Hepatocyte (in vitro differentiated cells): Measurements from ENCODE around the gene CABYR.

ENCODE experiments used
- CTCF ChIP-seq: fragments of 200-600 bp; sonication (generic); IDR thresholded peaks from 2 replicates; pipeline ENCODE4 v1.5.1; 2016; ENCODE audit warnings: antibody characterized with exemption, mild to moderate bottlenecking; ENCODE audit not compliant: poor library complexity
- EZH2 ChIP-seq: fragments of 200-600 bp; sonication (generic); IDR thresholded peaks from 2 replicates; pipeline ENCODE4 v1.6.1; 2016; ENCODE audit warnings: antibody characterized with exemption, mild to moderate bottlenecking, borderline replicate concordance
- EZH2phosphoT487 ChIP-seq: fragments of 200-600 bp; sonication (generic); IDR thresholded peaks from one replicate; pipeline ENCODE4 v1.6.1; 2018; ENCODE audit warnings: antibody characterized with exemption, mild to moderate bottlenecking, low read depth, moderate library complexity; ENCODE audit not compliant: unreplicated experiment, severe bottlenecking

GRCh38 chr18:24089515-24090337 lies 49.1 kb upstream of the CABYR start:
- TF ChIP-seq CTCF (no peak), EZH2phosphoT487 (no peak), EZH2 (no peak)
